GM19395 (cell line): ENCODE results near the gene NCAM1.

Experiments used
- ATAC-seq: cut with Tn5 transposase; IDR thresholded peaks from one replicate; pipeline ENCODE4 v1.9.1; 2021; ENCODE audit warnings: mild to moderate bottlenecking, moderate library complexity; ENCODE audit not compliant: unreplicated experiment

NCAM1 gene

DNA sequence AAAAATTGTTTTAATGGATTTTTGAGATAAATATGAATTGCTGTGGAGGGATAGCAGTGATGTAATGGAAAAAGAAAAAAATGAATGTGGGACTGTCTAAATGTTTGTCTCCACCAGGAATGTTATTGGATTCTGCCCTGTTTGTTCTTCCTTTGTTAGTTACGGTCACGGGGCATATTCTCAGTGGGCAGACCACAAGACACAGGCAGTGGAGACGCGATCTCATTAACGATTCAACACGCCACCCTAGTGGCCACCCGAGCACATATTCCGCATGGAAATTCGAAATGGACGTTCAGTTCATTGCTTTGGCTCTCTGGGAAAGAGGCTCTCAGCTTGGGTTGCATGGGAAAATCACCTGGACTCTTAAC is 201.4 kb downstream of the NCAM1 start:
- no peak for ATAC-seq

DNA sequence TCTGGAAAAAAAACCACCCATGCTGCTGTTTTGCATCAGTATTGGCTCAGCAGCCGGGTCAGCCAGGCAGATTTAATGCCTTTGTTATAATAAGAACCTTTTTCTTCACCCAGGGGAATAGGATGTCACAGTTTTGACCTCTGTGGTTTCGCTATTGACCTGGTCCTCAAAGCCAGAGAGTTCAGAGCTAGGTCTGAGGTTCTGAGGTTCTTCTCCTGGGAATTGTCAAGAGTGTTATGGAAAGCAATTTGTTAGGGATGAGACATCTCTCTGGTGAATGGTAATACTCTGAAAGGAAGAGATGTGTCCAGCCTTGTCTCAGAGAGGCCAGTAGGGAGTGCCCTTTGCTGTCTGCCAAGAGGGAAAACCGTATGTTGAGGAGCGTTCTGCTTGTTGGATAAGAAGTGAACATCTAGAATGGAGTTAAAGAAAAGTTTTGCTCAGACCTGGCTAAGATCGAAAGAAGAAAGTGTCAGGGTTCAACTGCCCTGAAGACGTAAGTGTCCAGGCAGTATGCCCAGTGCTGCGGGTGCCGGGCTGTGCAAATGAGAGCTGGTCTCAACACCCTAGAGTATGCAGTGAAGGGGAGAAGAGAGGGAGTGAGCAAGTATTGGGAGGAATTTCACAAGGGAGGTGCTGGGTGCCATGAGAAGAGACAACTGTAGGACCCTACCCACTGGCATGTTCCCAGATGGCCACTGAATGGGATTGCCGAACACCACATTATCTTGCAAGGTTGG is 202.2 kb downstream of the NCAM1 start:
- no peak for ATAC-seq

DNA sequence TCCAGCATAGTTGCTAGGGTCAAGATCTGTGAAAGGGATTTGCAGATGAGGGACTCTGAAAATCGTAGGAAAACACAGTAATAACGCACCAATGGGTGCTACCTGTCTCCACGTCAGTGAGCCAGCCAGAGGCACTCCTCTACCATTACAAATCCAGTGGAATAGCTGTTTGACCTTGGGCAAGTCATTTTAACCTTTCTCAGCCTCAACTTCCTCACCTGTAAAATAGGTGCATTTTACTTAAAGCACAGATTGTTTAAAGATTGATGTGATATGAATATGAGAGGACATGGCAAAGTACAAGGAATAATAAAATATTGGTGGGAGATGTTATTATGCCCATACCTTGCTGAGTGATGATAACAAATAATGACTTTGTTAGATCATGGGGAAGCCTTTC is 205.1 kb downstream of the NCAM1 start:
- ATAC-seq = no peak

DNA sequence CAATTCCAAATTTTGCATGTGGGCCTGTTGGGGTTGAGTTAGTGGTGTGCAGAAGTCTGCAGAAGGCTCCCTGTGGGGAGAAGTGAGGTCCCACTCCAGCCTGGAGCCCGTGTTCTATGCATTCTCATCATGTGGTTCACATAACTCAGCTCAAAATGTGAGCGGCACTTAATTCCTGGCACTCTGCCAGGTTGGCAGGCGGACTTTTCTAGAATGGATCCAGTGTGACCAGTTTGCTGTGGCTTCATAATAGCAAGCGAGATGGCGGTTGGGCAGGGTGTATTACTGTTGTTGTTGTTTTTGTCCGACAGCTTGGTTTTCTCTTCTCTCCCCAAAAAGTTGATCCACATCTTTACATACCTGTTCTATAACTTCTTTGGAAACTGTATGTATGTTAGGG is 206.4 kb downstream of the NCAM1 start:
- no peak for ATAC-seq

DNA sequence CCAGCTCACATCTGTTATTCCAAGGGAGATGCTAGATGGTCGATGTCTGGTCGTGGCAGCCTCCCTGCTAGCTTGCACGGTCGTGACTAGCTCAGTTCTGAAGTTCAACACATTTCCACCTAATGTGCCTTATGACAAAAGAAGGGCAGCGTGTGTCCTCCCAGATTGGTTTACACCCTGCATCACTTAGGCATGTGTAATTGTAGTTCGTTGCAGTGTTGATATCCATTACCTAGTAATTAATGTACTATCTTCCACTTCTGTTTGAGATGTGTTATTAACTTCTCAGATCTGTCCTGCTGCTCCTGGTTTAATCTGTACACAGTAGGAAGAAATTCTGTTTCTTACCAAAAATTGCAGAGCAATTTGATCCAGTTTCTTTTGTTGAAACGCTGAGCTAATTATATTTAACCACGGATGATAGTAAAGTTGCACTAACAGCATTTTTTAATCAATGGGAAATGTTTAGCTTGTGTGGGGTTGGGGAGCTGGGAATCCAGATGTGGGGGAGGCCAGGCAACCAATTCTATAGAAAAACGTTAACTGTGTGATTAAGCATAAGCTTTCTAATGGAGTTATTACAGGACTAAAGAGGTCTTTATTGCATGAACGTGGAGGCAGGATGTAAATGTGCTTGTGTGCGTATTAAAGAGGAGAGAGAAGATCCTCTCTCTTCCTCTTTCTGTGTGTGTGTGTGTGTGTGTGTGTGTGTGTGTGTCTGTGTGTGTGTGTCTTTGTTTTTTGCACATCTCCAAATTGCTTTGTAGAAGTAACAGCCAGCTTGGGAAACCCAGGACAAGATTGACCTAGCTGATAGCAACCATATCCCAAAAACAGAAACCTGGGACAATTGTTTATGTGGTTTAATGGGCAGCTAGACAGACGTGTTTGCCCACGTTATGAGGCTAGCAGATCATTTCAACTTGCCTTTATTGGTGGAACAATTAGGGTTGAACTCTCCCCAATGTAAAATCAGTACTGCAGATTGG is 207.4 kb downstream of the NCAM1 start:
- no peak for ATAC-seq

GRCh38 chr11:113172382-113172951 is 211.2 kb downstream of the NCAM1 start:
- ATAC-seq = no peak

GRCh38 chr11:113173126-113173525 is 211.9 kb downstream of the NCAM1 start:
- no peak for ATAC-seq

DNA sequence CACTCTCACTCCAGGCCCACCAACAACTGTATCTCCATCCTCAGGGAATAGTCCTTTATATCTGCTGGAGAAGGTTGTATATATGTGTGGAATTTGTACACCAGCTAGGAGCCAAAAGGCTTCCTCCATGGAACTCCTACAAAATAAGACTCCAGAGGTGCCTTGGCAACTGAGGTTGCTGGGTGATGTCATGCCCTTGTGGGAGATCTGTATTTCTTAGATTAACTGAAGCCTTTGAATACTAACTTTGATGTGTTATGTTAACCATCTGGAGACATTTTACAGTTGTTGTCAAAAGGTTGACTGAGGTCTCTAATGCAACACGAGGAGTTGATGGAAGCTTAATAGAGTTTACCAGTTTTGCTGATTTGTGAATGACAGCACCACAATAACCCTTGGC is 213.7 kb downstream of the NCAM1 start:
- ATAC-seq = no peak

- no peak for ATAC-seq
These were observed 215.6 kb downstream of the NCAM1 start for GRCh38 chr11:113176599-113177360.

DNA sequence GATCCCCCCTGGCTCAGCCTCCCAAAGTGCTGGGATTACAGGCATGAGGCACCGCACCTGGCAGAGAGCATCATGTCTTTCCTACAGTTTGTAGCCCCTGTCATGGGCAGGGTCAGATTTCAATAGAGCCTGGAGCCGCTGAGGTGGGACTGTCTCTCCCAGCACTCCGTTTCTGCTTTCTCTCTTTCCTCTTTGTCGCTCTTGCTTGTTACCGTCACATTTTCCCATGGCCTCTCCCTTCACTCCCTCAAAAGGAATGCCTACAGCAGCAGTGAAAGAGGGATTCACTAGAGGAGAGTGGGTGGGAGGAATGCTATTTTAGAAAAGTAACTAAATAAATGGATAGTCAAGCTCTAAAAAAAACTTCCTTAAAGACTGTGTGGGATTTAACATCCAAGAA is 216.5 kb downstream of the NCAM1 start:
- ATAC-seq = no peak

- no peak for ATAC-seq
These were observed 217.3 kb downstream of the NCAM1 start for GRCh38 chr11:113178381-113179070.

DNA sequence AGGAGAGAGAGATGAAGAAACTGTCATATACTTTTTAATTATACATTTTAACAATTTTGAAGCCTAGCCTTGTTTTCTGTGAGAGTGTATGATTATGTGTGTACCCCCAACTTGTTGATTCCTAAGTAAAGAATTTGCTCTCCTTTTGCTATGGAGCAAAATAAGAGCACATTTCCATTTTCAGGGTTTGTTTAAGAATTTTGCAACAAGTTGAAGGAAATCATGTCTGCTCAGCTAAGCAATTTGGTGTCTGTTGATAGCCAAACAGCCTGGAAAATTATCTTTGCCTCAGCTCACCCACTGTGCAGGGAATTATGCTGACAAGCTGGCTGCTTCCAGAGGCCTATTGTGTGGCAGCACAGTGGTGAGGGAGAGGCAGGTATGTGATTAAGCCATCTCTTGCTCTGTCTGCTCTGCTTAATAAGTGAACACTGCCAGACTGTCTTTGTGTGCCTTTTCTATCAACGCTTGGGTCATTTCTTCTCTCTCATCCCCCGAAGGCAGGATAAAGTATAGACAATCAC is 218.0 kb downstream of the NCAM1 start:
- no peak for ATAC-seq

- no peak for ATAC-seq
These were observed 219.9 kb downstream of the NCAM1 start for GRCh38 chr11:113181094-113181493.

GRCh38 chr11:113182288-113182687 is 221.1 kb downstream of the NCAM1 start:
- no peak for ATAC-seq

DNA sequence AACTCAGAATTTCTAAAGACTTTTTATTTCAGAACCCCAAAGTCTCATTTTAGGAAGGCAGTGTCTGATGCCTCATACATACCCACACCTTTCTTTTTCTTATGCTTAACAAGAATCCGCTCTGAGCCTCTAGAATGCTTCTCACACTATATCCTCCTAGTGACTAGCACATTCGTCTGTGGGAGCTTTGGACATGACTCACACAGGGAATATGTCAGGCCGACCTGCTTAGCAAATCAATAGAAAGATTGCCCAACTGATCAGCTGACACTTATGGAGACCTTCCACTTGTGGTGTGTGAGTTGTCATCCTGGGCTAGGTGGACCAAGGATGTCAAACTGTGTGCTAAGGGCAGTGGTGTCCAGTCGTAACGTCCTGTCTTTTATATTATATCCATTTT is 223.3 kb downstream of the NCAM1 start:
- no peak for ATAC-seq

DNA sequence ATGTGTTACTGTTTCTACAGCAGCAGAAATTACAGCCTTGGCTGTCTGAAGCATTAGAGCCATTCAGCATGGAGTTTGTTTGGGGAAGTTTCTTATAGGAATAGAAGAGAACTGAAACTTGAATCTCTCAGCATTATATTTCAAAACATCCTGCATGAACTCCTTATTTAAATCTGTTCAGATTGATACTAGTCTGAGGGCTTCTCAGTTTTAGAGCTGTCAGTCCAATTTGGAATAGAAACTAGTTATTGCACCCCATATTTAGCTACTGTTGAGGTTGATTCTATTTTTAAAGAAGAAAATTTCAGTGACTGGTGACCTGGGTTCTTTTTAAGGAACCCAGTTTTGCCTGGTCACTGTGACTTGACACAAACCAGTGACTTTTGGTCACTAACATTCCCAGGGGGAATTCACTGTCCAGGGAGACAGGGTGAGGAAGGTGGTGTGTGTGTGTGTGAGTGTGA is 227.2 kb downstream of the NCAM1 start:
- ATAC-seq = no peak

DNA sequence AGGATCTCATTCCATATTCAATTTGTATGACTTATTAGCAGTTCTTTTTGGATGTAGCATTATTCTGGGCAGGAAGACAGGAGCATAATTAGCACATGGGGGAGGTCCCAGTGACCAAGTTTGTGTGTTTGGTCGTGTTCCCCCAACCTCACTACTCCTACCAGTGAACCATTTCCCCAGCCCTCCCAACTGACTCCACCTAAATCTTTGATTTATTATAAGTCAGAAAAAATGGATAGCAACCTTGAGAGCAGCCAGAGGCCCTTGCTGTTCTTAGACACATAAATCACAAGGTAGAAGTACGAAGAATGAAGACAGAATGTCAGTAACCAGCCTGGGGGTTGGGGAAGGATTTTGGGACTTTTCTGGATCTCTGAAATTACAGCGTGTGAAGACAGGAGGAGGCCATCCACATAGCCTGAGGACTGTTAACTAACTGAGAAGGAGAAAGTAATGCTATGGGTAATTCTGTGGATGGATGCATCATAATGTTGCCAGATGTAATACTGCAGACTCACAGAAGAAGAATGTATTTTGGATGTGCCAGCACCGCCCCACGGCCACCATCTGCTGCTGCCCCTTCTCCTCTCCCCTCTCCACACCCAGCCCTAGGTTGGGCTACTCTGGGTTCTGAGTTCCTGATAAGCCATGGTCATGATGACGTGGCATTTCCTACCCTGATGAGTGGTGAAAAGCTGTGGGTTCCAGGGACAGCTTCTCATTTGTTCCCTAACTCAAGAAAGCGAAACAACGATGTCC is 228.9 kb downstream of the NCAM1 start:
- ATAC-seq = no peak

GRCh38 chr11:113192121-113192925 is 231.1 kb downstream of the NCAM1 start:
- ATAC-seq = no peak
